Brain microvascular endothelial cell (primary cell): ENCODE results near the gene GPRIN2.

Experiments
- DNase-seq: peaks from one replicate; pipeline ENCODE4 v3.0.0-alpha.2; 2020
- H3K27ac ChIP-seq: fragments of 250-450 bp; sonication (Bioruptor Pico); 2 replicates; pipeline ENCODE4 v1.5.1; 2020; ENCODE audit warnings: mild to moderate bottlenecking, moderate library complexity
- H3K27me3 ChIP-seq: fragments of 250-450 bp; sonication (Bioruptor Pico); replicated peaks from 2 replicates; pipeline ENCODE4 v1.5.1; 2020; ENCODE audit warnings: mild to moderate bottlenecking
- H3K36me3 ChIP-seq: fragments of 250-450 bp; sonication (Bioruptor Pico); replicated peaks from 2 replicates; pipeline ENCODE4 v1.5.1; 2020; ENCODE audit warnings: mild to moderate bottlenecking
- H3K4me3 ChIP-seq: 2 replicates; pipeline ENCODE4 v1.5.1; 2011; ENCODE audit warnings: low read depth, mild to moderate bottlenecking, control low read depth, low read length, moderate library complexity
- in situ Hi-C: cut with HindIII; loops from 2 replicates; pipeline ENCODE4 v1.10.0; 2017; ENCODE audit warnings: low sequenced_read_pairs, low pct_ligation_motif_present
- TF ChIP-seq, protein P1 (sequence below): IDR thresholded peaks from 2 replicates; pipeline ENCODE4 v1.5.1; 2011; ENCODE audit warnings: low read depth, mild to moderate bottlenecking, moderate library complexity, low read length, control low read depth, inconsistent platforms; ENCODE audit errors: missing control alignments

The GPRIN2 gene

DNA sequence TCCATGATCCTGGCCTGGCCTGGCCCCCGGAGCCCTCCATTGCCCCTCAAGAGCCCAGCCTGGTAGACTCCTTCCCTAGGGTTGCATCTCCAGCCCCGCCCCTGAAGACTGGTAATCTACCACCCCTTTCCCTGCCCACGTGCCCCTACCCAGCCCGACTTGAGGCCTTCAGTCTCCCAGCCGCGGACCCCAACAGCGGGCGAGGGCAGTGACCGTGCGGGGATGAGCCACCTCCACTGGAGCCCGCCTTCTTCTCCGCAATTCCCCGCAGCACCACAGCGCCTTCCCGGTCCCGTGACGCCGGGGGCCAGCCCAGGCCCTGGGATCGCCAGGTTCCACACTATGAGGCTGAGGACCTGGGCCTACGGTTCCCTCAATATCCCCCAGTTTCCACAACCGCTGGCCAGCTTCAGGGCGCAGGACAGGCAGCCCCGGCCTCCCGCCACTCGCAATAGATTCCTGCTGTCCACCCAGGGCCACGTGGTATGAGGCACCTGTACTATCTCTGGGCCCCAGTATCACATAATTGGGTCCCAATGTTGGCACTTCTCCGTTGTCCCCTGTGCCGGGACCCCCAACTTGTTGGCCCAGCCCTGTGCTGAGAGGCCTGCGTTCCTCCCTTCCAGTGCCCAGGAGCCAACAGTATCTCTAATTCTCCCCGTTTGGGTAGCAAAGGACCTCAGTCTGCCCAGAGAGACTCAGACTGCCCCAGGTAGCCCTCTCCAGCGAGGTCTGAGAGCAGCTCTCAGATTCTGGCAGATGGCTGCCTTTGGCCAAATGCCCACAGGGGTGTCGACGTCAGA is 1.1 kb upstream of the GPRIN2 start:
- peaks cover 60% of the 10 kb centered on the region for H3K27me3 ChIP-seq
- H3K27ac ChIP-seq, result no peak overlapping the region
- no peaks in the 10 kb centered on the region for H3K36me3 ChIP-seq
- no peak for DNase-seq
- H3K4me3 ChIP-seq, result no peak overlapping the region
- in situ Hi-C loops, result no loop called here
- TF ChIP-seq, protein P1, sequence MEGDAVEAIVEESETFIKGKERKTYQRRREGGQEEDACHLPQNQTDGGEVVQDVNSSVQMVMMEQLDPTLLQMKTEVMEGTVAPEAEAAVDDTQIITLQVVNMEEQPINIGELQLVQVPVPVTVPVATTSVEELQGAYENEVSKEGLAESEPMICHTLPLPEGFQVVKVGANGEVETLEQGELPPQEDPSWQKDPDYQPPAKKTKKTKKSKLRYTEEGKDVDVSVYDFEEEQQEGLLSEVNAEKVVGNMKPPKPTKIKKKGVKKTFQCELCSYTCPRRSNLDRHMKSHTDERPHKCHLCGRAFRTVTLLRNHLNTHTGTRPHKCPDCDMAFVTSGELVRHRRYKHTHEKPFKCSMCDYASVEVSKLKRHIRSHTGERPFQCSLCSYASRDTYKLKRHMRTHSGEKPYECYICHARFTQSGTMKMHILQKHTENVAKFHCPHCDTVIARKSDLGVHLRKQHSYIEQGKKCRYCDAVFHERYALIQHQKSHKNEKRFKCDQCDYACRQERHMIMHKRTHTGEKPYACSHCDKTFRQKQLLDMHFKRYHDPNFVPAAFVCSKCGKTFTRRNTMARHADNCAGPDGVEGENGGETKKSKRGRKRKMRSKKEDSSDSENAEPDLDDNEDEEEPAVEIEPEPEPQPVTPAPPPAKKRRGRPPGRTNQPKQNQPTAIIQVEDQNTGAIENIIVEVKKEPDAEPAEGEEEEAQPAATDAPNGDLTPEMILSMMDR, result no peak

DNA sequence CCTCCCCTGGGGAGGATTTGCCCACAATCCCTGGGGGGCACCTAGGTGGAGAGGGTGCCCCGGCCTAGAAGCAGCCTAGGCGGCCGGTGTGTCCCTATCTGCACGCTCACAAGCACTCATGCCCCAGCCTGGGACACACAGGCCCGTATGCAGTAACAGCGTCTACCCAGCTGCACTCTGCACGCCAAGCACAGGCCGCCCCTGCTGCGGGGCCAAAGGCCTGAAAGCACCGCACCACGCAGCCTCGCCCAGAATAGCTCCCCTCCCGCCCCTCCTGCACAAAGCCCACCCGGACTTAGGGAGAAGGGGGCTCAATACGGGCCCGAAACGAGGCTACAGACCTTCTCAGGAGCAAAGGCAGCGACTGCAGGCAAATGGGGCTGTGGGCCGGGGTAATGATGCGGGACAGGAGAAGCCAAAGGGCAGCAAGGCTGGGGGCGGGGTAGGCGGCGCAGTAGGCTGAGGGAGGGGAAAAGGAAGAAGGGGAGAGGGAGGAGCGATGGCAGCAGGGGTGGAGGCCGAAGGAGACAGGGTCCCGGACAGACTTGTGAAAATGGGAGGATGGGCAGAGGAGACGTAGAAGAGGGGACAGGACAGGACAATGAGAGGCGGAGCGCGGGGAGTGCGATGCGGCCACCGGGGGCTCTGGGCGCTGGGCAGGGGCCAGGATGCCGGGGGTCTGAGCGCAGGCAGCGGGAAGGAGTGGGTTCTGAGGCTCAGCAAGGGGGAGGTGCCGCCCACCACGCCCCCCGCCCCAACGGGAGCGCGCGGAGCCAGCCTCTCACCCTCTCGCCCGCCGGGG is 544 bp downstream of the GPRIN2 start:
- H3K27me3 ChIP-seq, result peaks cover 56% of the 10 kb centered on the region
- DNase-seq, result no peak
- peak overlapping the region; percentile 37 for H3K4me3 ChIP-seq
- TF ChIP-seq, protein P1, result no peak
- no peak overlapping the region for H3K27ac ChIP-seq
- H3K36me3 ChIP-seq, result no peaks in the 10 kb centered on the region
- in situ Hi-C loops, result no loop called here

DNA sequence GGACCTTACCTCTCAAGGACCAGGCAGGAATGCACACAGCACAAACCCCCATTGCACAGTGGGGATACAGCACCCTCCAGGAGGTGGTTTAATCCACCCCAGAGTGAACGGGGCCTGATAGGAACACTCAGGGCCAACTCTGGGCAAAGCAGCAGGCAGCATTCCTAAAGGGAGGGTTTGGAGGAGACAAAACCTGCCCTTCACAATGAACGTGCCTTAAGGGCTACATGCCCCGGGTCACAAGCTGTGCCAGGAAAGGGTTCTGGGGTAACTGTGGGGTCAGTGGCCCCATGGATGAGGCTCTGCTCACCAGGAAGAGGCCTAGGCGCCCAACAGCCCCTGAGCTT is 1.1 kb downstream of the GPRIN2 start:
- Histone ChIP-seq H3K27ac (no peak overlapping the region), H3K27me3 (peaks cover 50% of the 10 kb centered on the region), H3K4me3 (no peak overlapping the region), H3K36me3 (no peaks in the 10 kb centered on the region)
- TF ChIP-seq, protein P1, result no peak
- in situ Hi-C loops, result no loop called here
- DNase-seq, result no peak

DNA sequence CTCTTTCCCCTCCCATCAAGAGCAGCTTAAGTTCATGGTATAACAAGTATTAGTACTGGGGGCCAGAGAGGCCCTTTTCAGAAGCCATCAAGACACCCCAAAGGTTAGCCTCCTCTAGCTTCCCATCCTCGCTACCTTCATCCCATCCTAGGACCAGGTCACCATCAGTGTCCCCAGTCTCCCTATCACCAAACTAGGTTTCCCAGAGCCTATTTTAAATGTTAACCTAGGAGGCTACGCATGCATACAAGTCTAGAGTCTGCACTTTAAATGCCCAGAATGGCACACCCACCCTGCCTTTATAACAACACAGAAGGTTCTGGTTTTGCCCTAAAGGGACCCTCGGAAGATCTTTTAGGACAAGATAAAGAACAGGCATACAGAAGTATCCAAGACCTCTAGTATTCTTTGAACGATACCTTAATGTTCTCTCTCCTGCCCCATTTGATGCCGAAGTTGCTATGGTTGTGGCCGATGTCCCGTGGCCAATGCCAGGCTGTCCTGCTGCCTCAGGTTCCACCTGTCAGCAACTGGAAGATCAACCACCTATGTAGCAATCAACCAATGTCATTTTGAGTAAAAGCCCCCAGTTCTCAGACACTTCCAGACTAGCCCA is 2.2 kb downstream of the GPRIN2 start:
- in situ Hi-C loops, result no loop called here
- peaks cover 43% of the 10 kb centered on the region for H3K27me3 ChIP-seq

GRCh38 chr10:46553238-46554049 is 3.0 kb downstream of the GPRIN2 start:
- in situ Hi-C loops, result no loop called here
- Histone ChIP-seq H3K36me3 (no peaks in the 10 kb centered on the region), H3K27me3 (peaks cover 35% of the 10 kb centered on the region), H3K4me3 (no peak overlapping the region), H3K27ac (no peak overlapping the region)
- TF ChIP-seq, protein P1, result no peak
- no peak for DNase-seq

More for the DNA sequence above, 2.2 kb downstream of the GPRIN2 start:
- Histone ChIP-seq H3K36me3 (no peaks in the 10 kb centered on the region), H3K4me3 (no peak overlapping the region), H3K27ac (no peak overlapping the region)
- TF ChIP-seq, protein P1, result no peak
- no peak for DNase-seq
